ENCODE measurements around the gene TXNDC12.
"Not testable (repeated sequence)": the region's sequence is repeated elsewhere in the genome, so short reads cannot be mapped to it uniquely, and the experiment has no call there.

The TXNDC12 gene

GRCh38 chr1:52055066-52055865 is at the start of gene TXNDC12:
TSS of gene TXNDC12 (minus strand) at chr1:52055191. CDS start at chr1:52055096, 95 bp downstream.
- peak; percentile 87 for DNase-seq

- no peak for DNase-seq
These were observed 47.5 kb upstream of the TXNDC12 start for GRCh38 chr1:52102336-52103013.

- no peak for DNase-seq
These were observed 43.3 kb upstream of the TXNDC12 start for GRCh38 chr1:52098139-52098871.

- no peak for DNase-seq
These were observed 41.2 kb upstream of the TXNDC12 start for GRCh38 chr1:52096216-52096615.

GRCh38 chr1:52094300-52094699 is 39.3 kb upstream of the TXNDC12 start:
- DNase-seq = not testable (repeated sequence)

GRCh38 chr1:52087892-52088291 is 32.9 kb upstream of the TXNDC12 start:
- not testable (repeated sequence) for DNase-seq

- DNase-seq = no peak
These were observed 25.0 kb upstream of the TXNDC12 start for GRCh38 chr1:52080014-52080415.

GRCh38 chr1:52077277-52077676 is 22.3 kb upstream of the TXNDC12 start:
- not testable (repeated sequence) for DNase-seq

GRCh38 chr1:52072291-52072690 is 17.3 kb upstream of the TXNDC12 start:
- no peak for DNase-seq

GRCh38 chr1:52070704-52071103 is 15.7 kb upstream of the TXNDC12 start:
- DNase-seq = no peak

GRCh38 chr1:52063192-52063591 is 8.2 kb upstream of the TXNDC12 start:
- no peak for DNase-seq

- no peak for DNase-seq
These were observed 5.8 kb upstream of the TXNDC12 start for GRCh38 chr1:52060822-52061221.

- no peak for DNase-seq
These were observed 4.9 kb upstream of the TXNDC12 start for GRCh38 chr1:52059888-52060287.

GRCh38 chr1:52059321-52059720 is 4.3 kb upstream of the TXNDC12 start:
- DNase-seq = no peak

GRCh38 chr1:52057876-52058415 is 3.0 kb upstream of the TXNDC12 start:
- no peak for DNase-seq

GRCh38 chr1:52057255-52057654 is 2.3 kb upstream of the TXNDC12 start:
- DNase-seq = no peak

- DNase-seq = no peak
These were observed 1.9 kb upstream of the TXNDC12 start for GRCh38 chr1:52056937-52057231.

GRCh38 chr1:52056163-52056936 is 1.4 kb upstream of the TXNDC12 start, which contains the start of gene BTF3L4:
TSS of gene BTF3L4 (plus strand) at chr1:52056295. CDS start at chr1:52059848, 3,553 bp downstream.
- peak; percentile 96 for DNase-seq

- no peak for DNase-seq
These were observed 823 bp upstream of the TXNDC12 start for GRCh38 chr1:52055866-52056162.

- DNase-seq = no peak
These were observed 410 bp downstream of the TXNDC12 start for GRCh38 chr1:52054496-52055065.

- no peak for DNase-seq
These were observed 1.1 kb downstream of the TXNDC12 start for GRCh38 chr1:52053862-52054261.

GRCh38 chr1:52049337-52049736 is 5.7 kb downstream of the TXNDC12 start:
- DNase-seq = not testable (repeated sequence)

All from midbrain (tissue), 1 donor.